ENCODE measurements around the gene ZDHHC19.

Gene ZDHHC19

GRCh38 chr3:196150481-196150880, 60.7 kb downstream of the ZDHHC19 start:
- no peak for DNase-seq (ENCODE audit: low read depth in 1 of 2, low spot score in 1 of 2)

DNA sequence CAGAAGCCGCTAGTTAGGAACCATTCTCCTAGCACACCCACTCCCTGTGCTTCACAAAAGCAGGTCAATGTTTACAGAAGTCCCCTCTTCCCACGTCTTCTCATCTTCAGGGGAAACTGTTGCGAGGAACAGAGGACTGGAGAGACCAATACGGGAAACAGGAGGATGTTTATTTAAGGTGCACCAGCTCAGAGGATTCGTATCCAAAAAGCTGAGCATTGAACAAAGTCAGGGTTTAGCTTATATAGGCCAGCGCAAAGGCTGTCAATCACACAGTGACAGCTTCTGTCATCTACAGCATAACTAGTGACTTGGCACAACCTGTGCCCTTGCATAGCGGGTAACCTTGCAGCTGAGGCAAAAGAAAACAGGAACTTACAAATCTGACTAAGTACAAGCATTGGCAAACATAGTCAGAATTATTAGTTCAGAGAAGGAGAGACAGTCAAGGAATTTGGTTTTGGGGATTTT, 61.3 kb downstream of the ZDHHC19 start:
- DNase-seq (ENCODE audit: low read depth in 1 of 2, low spot score in 1 of 2): no peak

DNA sequence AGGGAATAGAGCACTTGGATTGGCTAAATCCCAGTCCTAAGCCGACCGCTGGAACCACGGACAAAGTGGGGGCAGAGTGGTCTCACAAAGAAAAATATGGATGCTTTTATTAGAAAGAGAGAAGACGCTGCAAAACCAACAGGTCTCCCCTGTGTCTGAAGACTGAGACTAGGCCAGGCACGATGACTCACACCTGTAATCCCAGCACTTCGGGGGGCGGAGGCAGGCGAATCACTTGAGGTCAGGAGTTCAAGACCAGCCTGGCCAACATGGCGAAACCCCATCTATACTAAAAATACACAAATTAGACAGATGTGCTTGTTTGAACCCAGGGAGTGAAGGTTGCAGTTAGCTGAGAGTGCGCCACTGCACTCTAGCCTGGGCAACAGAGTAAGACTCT, 61.8 kb downstream of the ZDHHC19 start:
- no peak for DNase-seq (ENCODE audit: low read depth in 1 of 2, low spot score in 1 of 2)
